Ovary (tissue), 3 donors: ENCODE results near the gene CHCHD6.

ENCODE experiments used
- CTCF ChIP-seq, 3 donors: fragments of 450-650 bp in 2 of 3; fragments of 200-600 bp in 1 of 3; IDR thresholded peaks; one replicate each; pipeline versions ENCODE4 v1.5.1 to v1.8.0; 2016 to 2022; ENCODE audit warnings: antibody characterized with exemption in 3 of 3, mild to moderate bottlenecking in 1 of 3
- EP300 ChIP-seq: sonication (generic); formaldehyde crosslinking; IDR thresholded peaks from one replicate; pipeline ENCODE4 v1.6.1; 2017; ENCODE audit warnings: antibody characterized with exemption
- POLR2A ChIP-seq: fragments of 450-650 bp; IDR thresholded peaks from one replicate; pipeline ENCODE4 v1.6.1; 2017; ENCODE audit warnings: antibody characterized with exemption, mild to moderate bottlenecking, moderate library complexity
- donor health status: DM: no; HTN: no; CAD: no.

- TF ChIP-seq POLR2A (no peak), CTCF (IDR thresholded peaks at IDR 0.05) (no peak), EP300 (no peak)
These were observed 77.4 kb downstream of the CHCHD6 start for GRCh38 chr3:126781406-126781805.
